HG03108 (cell line): ENCODE measurements around the gene DDX11.
A peak's percentile ranks its signal among the peaks of the same experiment; 100 is the strongest.
"Not testable (repeated sequence)": the region's sequence is repeated elsewhere in the genome, so short reads cannot be mapped to it uniquely, and the experiment has no call there.

ENCODE experiments used
- ATAC-seq: cut with Tn5 transposase; IDR thresholded peaks from one replicate; pipeline ENCODE4 v1.9.1; 2021; ENCODE audit warnings: moderate library complexity; ENCODE audit not compliant: unreplicated experiment

The DDX11 gene

GRCh38 chr12:31073527-31074332 is at the start of gene DDX11:
Gene DDX11, plus strand, starts transcription at chr12:31073860. Its CDS starts 4,534 bp downstream, at chr12:31078394.
- peak; percentile 93 for ATAC-seq

GRCh38 chr12:31026202-31026601 is 47.5 kb upstream of the DDX11 start:
- ATAC-seq = no peak

GRCh38 chr12:31027006-31027405 is 46.7 kb upstream of the DDX11 start:
- ATAC-seq = not testable (repeated sequence)

- ATAC-seq = no peak
These were observed 44.2 kb upstream of the DDX11 start for GRCh38 chr12:31029468-31029867.

- ATAC-seq = no peak
These were observed 43.6 kb upstream of the DDX11 start for GRCh38 chr12:31029916-31030562.

GRCh38 chr12:31031951-31032335 is 41.7 kb upstream of the DDX11 start:
- ATAC-seq = no peak

- no peak for ATAC-seq
These were observed 40.5 kb upstream of the DDX11 start for GRCh38 chr12:31033146-31033545.

GRCh38 chr12:31033681-31034080 is 40.0 kb upstream of the DDX11 start:
- ATAC-seq = no peak

GRCh38 chr12:31034372-31034771 is 39.3 kb upstream of the DDX11 start:
- no peak for ATAC-seq

- no peak for ATAC-seq
These were observed 38.4 kb upstream of the DDX11 start for GRCh38 chr12:31035226-31035625.

GRCh38 chr12:31035967-31036665 is 37.5 kb upstream of the DDX11 start:
- no peak for ATAC-seq

GRCh38 chr12:31037028-31037427 is 36.6 kb upstream of the DDX11 start:
- no peak for ATAC-seq

- ATAC-seq = no peak
These were observed 35.7 kb upstream of the DDX11 start for GRCh38 chr12:31037931-31038330.

GRCh38 chr12:31041033-31041564 is 32.6 kb upstream of the DDX11 start:
- ATAC-seq = no peak

- not testable (repeated sequence) for ATAC-seq
These were observed 23.5 kb upstream of the DDX11 start for GRCh38 chr12:31050143-31050542.

GRCh38 chr12:31050548-31050947 is 23.1 kb upstream of the DDX11 start:
- ATAC-seq = not testable (repeated sequence)

- peak; percentile 75 for ATAC-seq
These were observed 22.0 kb upstream of the DDX11 start for GRCh38 chr12:31051692-31052091.

- not testable (repeated sequence) for ATAC-seq
These were observed 21.5 kb upstream of the DDX11 start for GRCh38 chr12:31052121-31052520.

GRCh38 chr12:31052666-31053439 is 20.8 kb upstream of the DDX11 start:
- ATAC-seq = not testable (repeated sequence)

- ATAC-seq = not testable (repeated sequence)
These were observed 19.7 kb upstream of the DDX11 start for GRCh38 chr12:31053944-31054343.

GRCh38 chr12:31057671-31058070 is 16.0 kb upstream of the DDX11 start:
- ATAC-seq = no peak
